Retinal pigment epithelial cell (primary cell): Measurements from ENCODE around the gene RHO.

Experiments used
- DNase-seq: peaks from one replicate; pipeline ENCODE4 v3.0.0-alpha.2; 2010; ENCODE audit warnings: low read depth
- H3K4me3 ChIP-seq: 2 replicates; pipeline ENCODE4 v1.5.1; 2011; ENCODE audit warnings: mild to moderate bottlenecking, low read length, control low read depth, moderate library complexity
- TF ChIP-seq, protein P1 (sequence below): conservative IDR thresholded peaks from 2 replicates; pipeline ENCODE4 v1.5.1; 2011; ENCODE audit warnings: low read depth, low read length, control low read depth, inconsistent platforms

RHO gene

DNA sequence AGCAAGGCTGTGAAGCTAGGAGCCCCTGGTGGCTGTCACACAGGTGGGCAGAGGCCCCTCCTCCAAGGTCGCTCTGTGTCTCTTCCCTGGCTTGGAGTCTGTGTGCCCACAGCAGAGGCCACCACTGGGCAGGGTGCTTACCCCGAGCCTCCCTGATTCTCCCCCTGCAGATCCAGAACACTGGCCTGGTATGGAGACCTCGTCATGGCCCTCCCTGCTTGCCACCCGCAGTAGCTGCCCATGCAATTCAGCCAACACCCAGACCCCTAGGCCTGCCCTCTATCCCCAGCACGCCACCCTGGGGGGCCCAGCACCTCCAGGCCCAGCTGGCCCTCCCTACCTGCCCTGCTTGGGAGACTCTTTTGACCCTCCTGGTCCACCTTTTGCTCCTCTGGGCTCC is 5.5 kb upstream of the RHO start:
- no peak for DNase-seq
- H3K4me3 ChIP-seq, result no peak overlapping the region
- TF ChIP-seq, protein P1, sequence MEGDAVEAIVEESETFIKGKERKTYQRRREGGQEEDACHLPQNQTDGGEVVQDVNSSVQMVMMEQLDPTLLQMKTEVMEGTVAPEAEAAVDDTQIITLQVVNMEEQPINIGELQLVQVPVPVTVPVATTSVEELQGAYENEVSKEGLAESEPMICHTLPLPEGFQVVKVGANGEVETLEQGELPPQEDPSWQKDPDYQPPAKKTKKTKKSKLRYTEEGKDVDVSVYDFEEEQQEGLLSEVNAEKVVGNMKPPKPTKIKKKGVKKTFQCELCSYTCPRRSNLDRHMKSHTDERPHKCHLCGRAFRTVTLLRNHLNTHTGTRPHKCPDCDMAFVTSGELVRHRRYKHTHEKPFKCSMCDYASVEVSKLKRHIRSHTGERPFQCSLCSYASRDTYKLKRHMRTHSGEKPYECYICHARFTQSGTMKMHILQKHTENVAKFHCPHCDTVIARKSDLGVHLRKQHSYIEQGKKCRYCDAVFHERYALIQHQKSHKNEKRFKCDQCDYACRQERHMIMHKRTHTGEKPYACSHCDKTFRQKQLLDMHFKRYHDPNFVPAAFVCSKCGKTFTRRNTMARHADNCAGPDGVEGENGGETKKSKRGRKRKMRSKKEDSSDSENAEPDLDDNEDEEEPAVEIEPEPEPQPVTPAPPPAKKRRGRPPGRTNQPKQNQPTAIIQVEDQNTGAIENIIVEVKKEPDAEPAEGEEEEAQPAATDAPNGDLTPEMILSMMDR, result no peak

DNA sequence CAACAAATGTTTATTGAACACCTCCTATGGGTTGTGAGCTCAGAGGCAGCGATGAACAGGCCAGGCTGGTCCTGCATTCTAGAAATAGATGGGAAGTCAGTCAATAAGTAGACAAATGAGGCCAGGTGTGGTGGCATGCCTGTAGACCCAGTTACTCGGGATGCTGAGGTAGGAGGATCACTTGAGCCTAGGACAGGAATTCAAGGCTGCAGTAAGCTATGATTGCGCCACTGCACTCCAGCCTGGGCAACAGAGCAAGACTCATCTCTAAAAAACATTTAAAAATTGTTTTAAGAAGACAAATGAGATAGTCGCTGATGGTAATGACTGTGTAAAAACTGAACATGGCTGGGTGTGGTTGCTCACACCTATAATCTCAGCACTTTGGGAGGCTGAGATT is 4.4 kb upstream of the RHO start:
- H3K4me3 ChIP-seq, result no peak overlapping the region
- TF ChIP-seq, protein P1, result no peak
- DNase-seq, result no peak

DNA sequence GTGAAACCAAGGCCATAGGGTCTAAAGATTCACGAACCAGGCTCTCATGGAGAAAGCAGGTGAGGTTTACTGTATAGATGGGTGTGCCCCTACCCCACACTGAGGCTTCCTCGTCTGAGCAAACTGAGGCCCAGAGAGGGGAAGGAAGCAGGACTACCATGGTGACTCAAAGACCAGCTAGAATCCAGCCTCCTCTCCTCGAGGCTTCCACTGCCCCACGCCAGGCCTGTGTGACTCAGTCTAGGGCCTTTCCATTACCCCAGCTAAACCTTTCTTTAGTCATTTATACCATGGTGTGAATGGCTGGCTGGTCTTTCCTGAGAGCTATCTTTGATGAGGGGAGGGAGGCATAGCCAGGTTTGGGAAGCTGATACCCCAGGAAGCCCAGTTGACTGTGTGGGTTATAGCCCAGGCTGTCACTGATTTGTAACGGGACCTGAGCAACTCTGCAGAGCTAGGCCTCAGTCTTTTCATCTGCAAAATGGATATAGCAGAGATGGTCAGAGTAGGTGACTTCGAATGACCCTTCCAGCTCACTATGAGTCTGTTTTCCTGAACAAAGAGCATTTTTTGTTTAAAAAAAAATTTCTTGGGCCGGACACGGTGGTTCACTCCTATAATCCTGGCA is 3.0 kb upstream of the RHO start:
- no peak for DNase-seq
- TF ChIP-seq, protein P1, result no peak
- H3K4me3 ChIP-seq, result no peak overlapping the region

DNA sequence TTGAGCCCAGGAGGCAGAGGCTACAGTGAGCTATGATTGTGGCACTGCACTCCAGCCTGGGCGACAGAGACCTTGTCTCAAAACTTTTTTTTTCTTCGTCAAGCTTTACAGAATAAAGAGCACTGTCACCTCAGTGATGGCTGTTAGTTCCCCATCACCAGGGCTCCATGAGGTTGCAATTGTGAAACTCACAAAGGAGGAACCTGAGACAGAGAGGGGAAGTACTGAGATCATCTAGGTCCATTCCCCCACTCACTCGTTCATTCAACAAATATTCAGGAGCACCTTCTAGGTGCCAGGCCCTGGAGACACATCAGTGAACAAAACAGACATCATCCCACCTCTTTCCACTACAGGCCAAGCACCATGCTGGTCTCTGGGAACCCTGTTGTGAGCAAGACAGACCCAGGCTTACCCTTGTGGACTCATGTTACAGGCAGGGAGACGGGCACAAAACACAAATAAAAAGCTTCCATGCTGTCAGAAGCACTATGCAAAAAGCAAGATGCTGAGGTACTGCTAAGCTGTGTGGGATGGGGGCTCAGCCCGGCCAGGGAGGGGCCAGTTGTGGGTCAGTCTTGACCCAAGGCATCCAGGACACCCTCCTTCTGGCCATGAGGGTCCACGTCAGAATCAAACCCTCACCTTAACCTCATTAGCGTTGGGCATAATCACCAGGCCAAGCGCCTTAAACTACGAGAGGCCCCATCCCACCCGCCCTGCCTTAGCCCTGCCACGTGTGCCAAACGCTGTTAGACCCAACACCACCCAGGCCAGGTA is 2.1 kb upstream of the RHO start:
- TF ChIP-seq, protein P1, result no peak
- DNase-seq, result no peak
- H3K4me3 ChIP-seq, result no peak overlapping the region

DNA sequence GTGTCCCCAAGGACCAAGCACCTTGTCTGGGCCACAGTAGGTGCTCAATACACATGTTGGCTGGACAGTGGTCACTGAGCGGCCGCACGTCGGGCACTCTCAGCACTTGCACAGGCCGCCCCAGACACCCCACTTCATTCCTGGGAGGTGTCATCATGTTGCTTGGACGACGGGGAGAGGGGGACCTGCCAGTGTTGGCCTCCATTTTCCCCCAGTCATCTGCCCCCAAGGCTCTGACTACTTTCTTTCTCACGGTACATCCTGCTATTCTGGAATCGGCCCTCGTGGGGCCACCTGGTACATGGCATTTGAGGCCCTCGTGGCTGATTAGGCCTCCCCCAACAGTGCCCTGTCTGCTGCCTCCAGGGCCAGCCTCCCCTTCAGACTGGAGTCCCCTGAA is 1.2 kb upstream of the RHO start:
- no peak for DNase-seq
- TF ChIP-seq, protein P1, result no peak
- H3K4me3 ChIP-seq, result no peak overlapping the region

DNA sequence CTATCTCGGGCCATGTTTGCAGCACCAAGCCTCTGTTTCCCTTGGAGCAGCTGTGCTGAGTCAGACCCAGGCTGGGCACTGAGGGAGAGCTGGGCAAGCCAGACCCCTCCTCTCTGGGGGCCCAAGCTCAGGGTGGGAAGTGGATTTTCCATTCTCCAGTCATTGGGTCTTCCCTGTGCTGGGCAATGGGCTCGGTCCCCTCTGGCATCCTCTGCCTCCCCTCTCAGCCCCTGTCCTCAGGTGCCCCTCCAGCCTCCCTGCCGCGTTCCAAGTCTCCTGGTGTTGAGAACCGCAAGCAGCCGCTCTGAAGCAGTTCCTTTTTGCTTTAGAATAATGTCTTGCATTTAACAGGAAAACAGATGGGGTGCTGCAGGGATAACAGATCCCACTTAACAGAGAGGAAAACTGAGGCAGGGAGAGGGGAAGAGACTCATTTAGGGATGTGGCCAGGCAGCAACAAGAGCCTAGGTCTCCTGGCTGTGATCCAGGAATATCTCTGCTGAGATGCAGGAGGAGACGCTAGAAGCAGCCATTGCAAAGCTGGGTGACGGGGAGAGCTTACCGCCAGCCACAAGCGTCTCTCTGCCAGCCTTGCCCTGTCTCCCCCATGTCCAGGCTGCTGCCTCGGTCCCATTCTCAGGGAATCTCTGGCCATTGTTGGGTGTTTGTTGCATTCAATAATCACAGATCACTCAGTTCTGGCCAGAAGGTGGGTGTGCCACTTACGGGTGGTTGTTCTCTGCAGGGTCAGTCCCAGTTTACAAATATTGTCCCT is 1.2 kb downstream of the RHO start:
- DNase-seq, result no peak
- no peak overlapping the region for H3K4me3 ChIP-seq
- TF ChIP-seq, protein P1, result no peak
